Kidney epithelial cell (primary cell): Measurements from ENCODE around the gene GSTK1. TPM values are rescaled to one million over a fixed set of nuclear protein-coding genes. Genes with fewer than 3 reads are reported as not detected.

ENCODE experiments used
- DNase-seq: peaks from one replicate; pipeline ENCODE4 v3.0.0-alpha.2; 2010; ENCODE audit warnings: low read depth
- H3K27me3 ChIP-seq: 2 replicates; pipeline ENCODE4 v1.6.0; 2011; ENCODE audit warnings: low read length; ENCODE audit not compliant: control insufficient read depth, insufficient read depth
- H3K36me3 ChIP-seq: 2 replicates; pipeline ENCODE4 v1.5.1; 2011; ENCODE audit warnings: low read length; ENCODE audit not compliant: control insufficient read depth, insufficient read depth
- H3K4me3 ChIP-seq: 2 replicates; pipeline ENCODE4 v1.5.1; 2011; ENCODE audit warnings: low read depth, mild to moderate bottlenecking, control low read depth, low read length
- CTCF ChIP-seq: IDR thresholded peaks from 2 replicates; pipeline ENCODE4 v1.5.1; 2011; ENCODE audit warnings: mild to moderate bottlenecking, moderate library complexity, low read length, control low read depth, inconsistent platforms; ENCODE audit not compliant: insufficient read depth, poor library complexity, severe bottlenecking
- total RNA-seq: library from RNA; depleted of rRNA; stranded (reverse); fragments of >200 nt; gene quantifications from 2 replicates; pipeline ENCODE4 v1.2.3, GENCODE V29; 2015

GSTK1 gene
- total RNA-seq, 1 donor from 2014 or later: 139 TPM

GRCh38 chr7:143242306-143242705 is 20.9 kb upstream of the GSTK1 start:
- H3K36me3 ChIP-seq: no peaks in the 10 kb centered on the region
- TF ChIP-seq CTCF: no peak

GRCh38 chr7:143243111-143243510 is 20.1 kb upstream of the GSTK1 start:
- no peak for TF ChIP-seq CTCF
- no peaks in the 10 kb centered on the region for H3K36me3 ChIP-seq
- no peak for DNase-seq
- H3K4me3 ChIP-seq: no peak overlapping the region
- no peaks in the 10 kb centered on the region for H3K27me3 ChIP-seq

More at GRCh38 chr7:143242306-143242705, 20.9 kb upstream of the GSTK1 start:
- no peak for DNase-seq
- Histone ChIP-seq H3K27me3 (no peaks in the 10 kb centered on the region), H3K4me3 (no peak overlapping the region)

GRCh38 chr7:143243614-143244013 is 19.6 kb upstream of the GSTK1 start:
- H3K36me3 ChIP-seq: no peaks in the 10 kb centered on the region
- no peak for DNase-seq
- no peaks in the 10 kb centered on the region for H3K27me3 ChIP-seq
- TF ChIP-seq CTCF: no peak
- no peak overlapping the region for H3K4me3 ChIP-seq

GRCh38 chr7:143244321-143244720 is 18.9 kb upstream of the GSTK1 start:
- H3K4me3 ChIP-seq: no peak overlapping the region
- H3K27me3 ChIP-seq: no peaks in the 10 kb centered on the region
- no peak for DNase-seq
- no peak for TF ChIP-seq CTCF
- no peaks in the 10 kb centered on the region for H3K36me3 ChIP-seq

- no peaks in the 10 kb centered on the region for H3K27me3 ChIP-seq
- H3K4me3 ChIP-seq: no peak overlapping the region
- DNase-seq: no peak
- no peak for TF ChIP-seq CTCF
- H3K36me3 ChIP-seq: no peaks in the 10 kb centered on the region
Observed at GRCh38 chr7:143245123-143245522, 18.1 kb upstream of the GSTK1 start.

- Histone ChIP-seq H3K4me3 (no peak overlapping the region), H3K27me3 (no peaks in the 10 kb centered on the region), H3K36me3 (no peaks in the 10 kb centered on the region)
- DNase-seq: no peak
- no peak for TF ChIP-seq CTCF
Observed at GRCh38 chr7:143247372-143247771, 15.9 kb upstream of the GSTK1 start.
